HL-60 (cell line): ENCODE results near the gene OS9.

ENCODE experiments used
- CTCF ChIP-seq: IDR thresholded peaks from one replicate; pipeline ENCODE4 v1.5.1; 2011; ENCODE audit warnings: low read length, control low read depth, inconsistent platforms; ENCODE audit not compliant: insufficient read depth
- GABPA ChIP-seq: IDR thresholded peaks from 2 replicates; pipeline ENCODE4 v1.6.1; 2012; ENCODE audit warnings: low read depth
- POLR2AphosphoS5 ChIP-seq: IDR thresholded peaks from 2 replicates; pipeline ENCODE4 v1.6.1; 2012; ENCODE audit warnings: low read depth

- no peak for TF ChIP-seq CTCF
- no peak for TF ChIP-seq GABPA
- no peak for TF ChIP-seq POLR2AphosphoS5
These were observed 18.8 kb downstream of the OS9 start for GRCh38 chr12:57712701-57713100.
